ENCODE data around the gene SPRYD3.
A peak's percentile ranks its signal among the peaks of the same experiment; 100 is the strongest.

Gene SPRYD3, protein sequence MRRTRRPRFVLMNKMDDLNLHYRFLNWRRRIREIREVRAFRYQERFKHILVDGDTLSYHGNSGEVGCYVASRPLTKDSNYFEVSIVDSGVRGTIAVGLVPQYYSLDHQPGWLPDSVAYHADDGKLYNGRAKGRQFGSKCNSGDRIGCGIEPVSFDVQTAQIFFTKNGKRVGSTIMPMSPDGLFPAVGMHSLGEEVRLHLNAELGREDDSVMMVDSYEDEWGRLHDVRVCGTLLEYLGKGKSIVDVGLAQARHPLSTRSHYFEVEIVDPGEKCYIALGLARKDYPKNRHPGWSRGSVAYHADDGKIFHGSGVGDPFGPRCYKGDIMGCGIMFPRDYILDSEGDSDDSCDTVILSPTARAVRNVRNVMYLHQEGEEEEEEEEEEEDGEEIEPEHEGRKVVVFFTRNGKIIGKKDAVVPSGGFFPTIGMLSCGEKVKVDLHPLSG

DNA sequence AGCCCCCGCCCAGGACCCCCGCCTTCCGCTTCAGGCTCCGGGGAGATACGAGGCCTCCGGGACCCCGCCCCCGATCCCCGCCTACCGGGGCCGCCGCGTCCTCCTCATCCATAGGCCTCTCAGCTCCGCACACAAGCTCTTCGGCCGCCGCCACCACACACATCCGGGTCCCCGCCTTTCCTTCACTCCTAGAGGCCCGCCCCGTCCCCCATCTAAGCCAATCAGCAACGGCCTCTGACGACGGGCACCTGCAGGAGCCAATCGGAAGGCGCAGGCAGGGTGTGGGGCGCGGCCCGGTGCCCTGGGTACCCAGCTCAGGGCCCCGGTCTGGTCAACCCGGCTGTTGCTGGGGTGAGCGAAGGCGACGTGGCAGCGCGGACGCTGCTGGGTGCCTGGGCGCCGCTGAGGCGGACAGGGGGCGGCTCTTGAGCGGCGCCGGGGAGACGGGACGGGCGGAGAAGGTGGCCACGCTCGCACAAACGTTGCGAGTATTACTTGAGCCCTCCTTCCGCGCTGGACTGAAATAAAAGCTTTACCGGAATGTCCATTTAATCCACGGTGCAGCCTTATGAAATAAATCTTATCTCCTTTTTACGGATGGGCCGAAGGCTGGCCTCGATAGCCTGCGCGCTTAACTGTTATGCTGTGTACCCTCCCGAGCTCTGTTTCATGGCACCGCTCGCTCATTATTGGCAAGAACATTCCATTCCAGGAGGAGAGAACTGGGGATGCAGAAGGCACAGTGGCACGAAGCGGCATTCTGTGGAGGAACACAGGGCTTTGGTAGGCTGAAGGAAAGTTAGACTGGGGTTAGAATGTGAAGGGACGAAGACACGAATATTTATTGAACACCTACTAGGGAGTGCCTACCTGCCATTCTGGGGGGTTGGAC is at the start of gene SPRYD3:
Gene SPRYD3 (minus strand): TSS at position 165 of the 892 bp plus-strand sequence. CDS start 57 bp downstream, at position 108.
- Histone ChIP-seq H3K9me3 (ENCODE audit: severe bottlenecking) (no peaks in the 10 kb centered on the region), H3K4me1 (ENCODE audit: insufficient read depth, poor library complexity, severe bottlenecking) (peaks cover 15% of the 10 kb centered on the region), H3K27me3 (ENCODE audit: insufficient read depth, poor library complexity, severe bottlenecking) (no peaks in the 10 kb centered on the region), H3K27ac (ENCODE audit: poor library complexity, severe bottlenecking) (peak within 1 kb of the TSS; percentile 57), H3K36me3 (ENCODE audit: low read depth) (peaks cover 33% of the 10 kb centered on the region), H3K4me3 (ENCODE audit: severe bottlenecking) (peak within 1 kb of the TSS; percentile 42)
- ATAC-seq (ENCODE audit: low read depth) (peak; percentile 98), DNase-seq (ENCODE audit: low spot score) (peak; percentile 96)
- TF ChIP-seq, protein P1, sequence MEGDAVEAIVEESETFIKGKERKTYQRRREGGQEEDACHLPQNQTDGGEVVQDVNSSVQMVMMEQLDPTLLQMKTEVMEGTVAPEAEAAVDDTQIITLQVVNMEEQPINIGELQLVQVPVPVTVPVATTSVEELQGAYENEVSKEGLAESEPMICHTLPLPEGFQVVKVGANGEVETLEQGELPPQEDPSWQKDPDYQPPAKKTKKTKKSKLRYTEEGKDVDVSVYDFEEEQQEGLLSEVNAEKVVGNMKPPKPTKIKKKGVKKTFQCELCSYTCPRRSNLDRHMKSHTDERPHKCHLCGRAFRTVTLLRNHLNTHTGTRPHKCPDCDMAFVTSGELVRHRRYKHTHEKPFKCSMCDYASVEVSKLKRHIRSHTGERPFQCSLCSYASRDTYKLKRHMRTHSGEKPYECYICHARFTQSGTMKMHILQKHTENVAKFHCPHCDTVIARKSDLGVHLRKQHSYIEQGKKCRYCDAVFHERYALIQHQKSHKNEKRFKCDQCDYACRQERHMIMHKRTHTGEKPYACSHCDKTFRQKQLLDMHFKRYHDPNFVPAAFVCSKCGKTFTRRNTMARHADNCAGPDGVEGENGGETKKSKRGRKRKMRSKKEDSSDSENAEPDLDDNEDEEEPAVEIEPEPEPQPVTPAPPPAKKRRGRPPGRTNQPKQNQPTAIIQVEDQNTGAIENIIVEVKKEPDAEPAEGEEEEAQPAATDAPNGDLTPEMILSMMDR (IDR thresholded peaks at IDR 0.05; ENCODE audit: poor library complexity, severe bottlenecking) = no peak

DNA sequence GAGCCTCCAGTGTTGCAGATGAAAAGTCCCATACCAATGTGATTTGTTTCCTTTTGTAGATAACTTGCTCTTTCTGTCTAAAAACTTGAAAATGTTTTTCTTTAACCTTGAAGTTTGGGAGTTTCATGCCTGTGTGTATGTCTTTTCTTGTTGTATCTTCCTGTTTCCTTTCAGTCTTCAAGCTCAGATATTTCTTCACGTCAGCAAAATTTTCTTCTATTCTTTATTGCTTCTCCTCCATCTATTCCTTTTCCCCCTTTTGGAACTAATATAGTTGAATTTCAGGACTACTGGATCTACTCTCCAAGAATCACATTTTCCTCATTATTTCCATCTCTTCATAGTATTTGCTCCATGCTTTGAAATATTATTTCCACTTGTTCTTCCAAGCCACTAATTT is 48.0 kb upstream of the SPRYD3 start:
- TF ChIP-seq, protein P1 (IDR thresholded peaks at IDR 0.05; ENCODE audit: poor library complexity, severe bottlenecking) = no peak
- Histone ChIP-seq H3K4me1 (ENCODE audit: insufficient read depth, poor library complexity, severe bottlenecking) (no peaks in the 10 kb centered on the region), H3K9me3 (ENCODE audit: severe bottlenecking) (no peaks in the 10 kb centered on the region), H3K27me3 (ENCODE audit: insufficient read depth, poor library complexity, severe bottlenecking) (no peaks in the 10 kb centered on the region), H3K27ac (ENCODE audit: poor library complexity, severe bottlenecking) (no peak overlapping the region), H3K36me3 (ENCODE audit: low read depth) (no peaks in the 10 kb centered on the region), H3K4me3 (ENCODE audit: severe bottlenecking) (no peak overlapping the region)
- DNase-seq (ENCODE audit: low spot score) = no peak
- no peak for ATAC-seq (ENCODE audit: low read depth)

DNA sequence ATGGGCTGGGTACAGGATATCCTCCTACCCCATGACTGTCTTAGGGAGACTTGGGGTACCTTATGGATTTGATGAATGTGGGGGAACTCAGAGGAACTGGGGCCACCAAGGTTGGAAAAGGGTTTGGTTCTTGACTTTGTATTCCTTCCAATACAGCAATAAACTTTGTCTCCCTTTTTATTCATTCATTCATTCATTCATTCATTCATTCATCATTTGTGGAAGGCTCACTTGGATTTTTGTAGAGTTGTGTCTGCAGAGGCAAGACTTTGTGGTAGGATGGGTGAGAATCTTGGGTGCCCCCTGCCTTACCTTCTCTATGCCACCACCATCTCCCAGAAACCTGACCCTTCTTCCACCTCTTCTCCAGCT is 45.1 kb upstream of the SPRYD3 start:
- TF ChIP-seq, protein P1 (IDR thresholded peaks at IDR 0.05; ENCODE audit: poor library complexity, severe bottlenecking) = no peak
- Histone ChIP-seq H3K9me3 (ENCODE audit: severe bottlenecking) (no peaks in the 10 kb centered on the region), H3K27me3 (ENCODE audit: insufficient read depth, poor library complexity, severe bottlenecking) (no peaks in the 10 kb centered on the region), H3K4me3 (ENCODE audit: severe bottlenecking) (no peak overlapping the region), H3K4me1 (ENCODE audit: insufficient read depth, poor library complexity, severe bottlenecking) (no peaks in the 10 kb centered on the region), H3K36me3 (ENCODE audit: low read depth) (no peaks in the 10 kb centered on the region), H3K27ac (ENCODE audit: poor library complexity, severe bottlenecking) (no peak overlapping the region)
- DNase-seq (ENCODE audit: low spot score) (no peak), ATAC-seq (ENCODE audit: low read depth) (no peak)

DNA sequence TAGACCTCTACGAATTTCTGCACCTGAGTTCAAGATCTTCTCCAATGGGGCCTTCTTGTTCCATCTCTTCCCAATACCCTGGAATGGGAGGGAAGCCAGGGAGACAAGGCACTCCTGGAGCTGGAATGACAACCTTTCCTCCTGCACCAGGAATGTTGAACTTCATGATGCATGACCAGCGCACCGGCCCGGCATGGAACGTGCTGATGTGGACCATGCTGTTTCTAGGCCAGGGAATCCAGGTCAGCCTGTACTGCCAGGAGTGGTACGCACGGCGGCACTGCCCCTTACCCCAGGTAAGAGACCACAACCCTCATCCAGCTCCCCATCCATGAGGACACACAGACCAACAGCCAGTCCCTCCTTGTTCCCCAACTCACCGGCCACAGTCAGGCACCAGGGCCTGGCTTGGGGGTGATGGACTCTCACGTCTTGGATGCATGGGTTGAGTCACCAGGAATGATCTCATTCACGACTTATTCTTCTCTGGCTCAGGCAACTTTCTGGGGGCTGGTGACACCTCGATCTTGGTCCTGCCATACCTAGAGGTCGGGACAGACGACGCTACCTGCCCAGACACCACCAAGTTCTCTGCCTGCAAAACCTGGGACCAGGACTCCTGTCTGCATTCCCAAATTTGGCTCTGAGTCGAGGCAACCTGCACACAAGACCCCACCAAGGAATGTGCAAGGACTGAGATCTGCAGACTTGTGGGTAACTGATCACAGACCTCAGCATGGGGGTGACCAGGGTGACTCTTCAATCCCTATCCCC is 44.6 kb upstream of the SPRYD3 start:
- Histone ChIP-seq H3K27me3 (ENCODE audit: insufficient read depth, poor library complexity, severe bottlenecking) (no peaks in the 10 kb centered on the region), H3K9me3 (ENCODE audit: severe bottlenecking) (no peaks in the 10 kb centered on the region), H3K4me3 (ENCODE audit: severe bottlenecking) (no peak overlapping the region), H3K4me1 (ENCODE audit: insufficient read depth, poor library complexity, severe bottlenecking) (no peaks in the 10 kb centered on the region), H3K36me3 (ENCODE audit: low read depth) (no peaks in the 10 kb centered on the region), H3K27ac (ENCODE audit: poor library complexity, severe bottlenecking) (no peak overlapping the region)
- no peak for ATAC-seq (ENCODE audit: low read depth)
- DNase-seq (ENCODE audit: low spot score) = no peak
- TF ChIP-seq, protein P1 (IDR thresholded peaks at IDR 0.05; ENCODE audit: poor library complexity, severe bottlenecking) = no peak
